IMR-90 (cell line): ENCODE results near the gene MMS19. TPM values are rescaled to one million over a fixed set of nuclear protein-coding genes. Genes with fewer than 3 reads are reported as not detected.

Experiments
- ATAC-seq: fragments of 200-7000 bp; cut with Tn5 transposase; 2 replicates; pipeline ENCODE4 v1.9.1; 2020; ENCODE audit warnings: low read depth, mild to moderate bottlenecking, moderate library complexity
- BruUV-seq: library from RNA; stranded (reverse); fragments of 400-500 nt; replicated peaks from 2 replicates; lab custom pipeline; 2021; lab: Mats Ljungman, UMichigan
- CTCF ChIA-PET: fragments of 300-600 bp; formaldehyde crosslinking; extraction: SDS; loops from one replicate; lab custom pipeline; 2021; ENCODE audit warnings: antibody characterized with exemption; lab: Yijun Ruan, JAX
- POLR2A ChIA-PET: fragments of 300-600 bp; sonication (Branson Sonifier 250); formaldehyde crosslinking; loops from one replicate; lab custom pipeline; 2022; ENCODE audit warnings: antibody characterized with exemption; ENCODE audit not compliant: unreplicated experiment; lab: Charles Lee
- DNase-seq: peaks from one replicate; pipeline ENCODE4 v3.0.0; 2013
- H2AFZ ChIP-seq: replicated peaks from 2 replicates; pipeline ENCODE3; 2013; ENCODE audit warnings: low read length, mild to moderate bottlenecking; ENCODE audit not compliant: poor library complexity
- H2AK5ac ChIP-seq: 2 replicates; pipeline ENCODE4 v1.6.1; 2013; ENCODE audit warnings: low read depth, low read length, inconsistent platforms
- H2AK9ac ChIP-seq: replicated peaks from 2 replicates; pipeline ENCODE3; 2013; ENCODE audit warnings: mild to moderate bottlenecking, low read depth, low read length, moderate library complexity; ENCODE audit not compliant: poor library complexity
- H2BK120ac ChIP-seq: 2 replicates; pipeline ENCODE4 v1.6.1; 2013; ENCODE audit warnings: low read depth, low read length, inconsistent platforms
- H2BK15ac ChIP-seq: 3 replicates; pipeline ENCODE4 v1.6.1; 2013; ENCODE audit warnings: low read depth, low read length, inconsistent platforms
- H2BK20ac ChIP-seq: 2 replicates; pipeline ENCODE4 v1.6.1; 2013; ENCODE audit warnings: low read depth, mild to moderate bottlenecking, inconsistent platforms, low read length, moderate library complexity
- H2BK5ac ChIP-seq: 2 replicates; pipeline ENCODE4 v1.6.1; 2013; ENCODE audit warnings: mild to moderate bottlenecking, low read depth, low read length, inconsistent platforms; ENCODE audit not compliant: poor library complexity, severe bottlenecking
- H3K14ac ChIP-seq: replicated peaks from 2 replicates; pipeline ENCODE4 v1.6.1; 2013; ENCODE audit warnings: low read depth, low read length, inconsistent platforms
- H3K18ac ChIP-seq: 2 replicates; pipeline ENCODE4 v1.6.1; 2013; ENCODE audit warnings: low read depth, low read length, control low read depth
- H3K23ac ChIP-seq: 2 replicates; pipeline ENCODE4 v1.6.1; 2013; ENCODE audit warnings: low read depth, low read length, inconsistent platforms
- H3K27ac ChIP-seq: 2 replicates; pipeline ENCODE4 v1.5.1; 2013; ENCODE audit warnings: mild to moderate bottlenecking, control low read depth, low read length; ENCODE audit not compliant: insufficient read depth
- H3K27me3 ChIP-seq: 2 replicates; pipeline ENCODE4 v1.6.1; 2013; ENCODE audit warnings: low read length; ENCODE audit not compliant: control insufficient read depth, insufficient read depth
- H3K36me3 ChIP-seq: 2 replicates; pipeline ENCODE4 v1.6.1; 2013; ENCODE audit warnings: low read length, mixed read lengths; ENCODE audit not compliant: control insufficient read depth, insufficient read depth
- H3K4ac ChIP-seq: 2 replicates; pipeline ENCODE4 v1.6.1; 2013; ENCODE audit warnings: low read depth, low read length, inconsistent platforms
- H3K4me1 ChIP-seq: 2 replicates; pipeline ENCODE4 v1.6.1; 2013; ENCODE audit warnings: low read length, mixed read lengths; ENCODE audit not compliant: control insufficient read depth, insufficient read depth
- H3K4me2 ChIP-seq: 2 replicates; pipeline ENCODE4 v1.6.1; 2013; ENCODE audit warnings: low read depth, mild to moderate bottlenecking, control low read depth, low read length, moderate library complexity
- H3K4me3 ChIP-seq: 2 replicates; pipeline ENCODE4 v1.5.1; 2013; ENCODE audit warnings: low read depth, mild to moderate bottlenecking, control low read depth, low read length, moderate library complexity; ENCODE audit not compliant: insufficient read depth
- H3K56ac ChIP-seq: 2 replicates; pipeline ENCODE4 v1.6.1; 2013; ENCODE audit warnings: low read length, inconsistent platforms; ENCODE audit not compliant: insufficient read depth; ENCODE audit errors: extremely low read depth
- H3K79me1 ChIP-seq, 2 experiments: 2 replicates each; pipeline ENCODE4 v1.6.1; 2013; ENCODE audit warnings: low read length in 2 of 2, inconsistent platforms in 1 of 2, low read depth in 1 of 2
- H3K9ac ChIP-seq: 2 replicates; pipeline ENCODE4 v1.6.1; 2013; ENCODE audit warnings: low read depth, low read length, control low read depth
- H3K9me1 ChIP-seq: 2 replicates; pipeline ENCODE4 v1.6.1; 2013; ENCODE audit warnings: low read length, inconsistent platforms; ENCODE audit not compliant: insufficient read depth
- H3K9me3 ChIP-seq: 2 replicates; pipeline ENCODE4 v1.6.1; 2013; ENCODE audit warnings: low read length; ENCODE audit not compliant: control insufficient read depth, insufficient read depth
- H4K20me1 ChIP-seq: 2 replicates; pipeline ENCODE4 v1.6.1; 2013; ENCODE audit warnings: low read length, inconsistent platforms; ENCODE audit not compliant: insufficient read depth
- H4K5ac ChIP-seq: 2 replicates; pipeline ENCODE4 v1.6.1; 2013; ENCODE audit warnings: mild to moderate bottlenecking, low read depth, low read length, control low read depth
- H4K8ac ChIP-seq, 2 experiments: 2 replicates each; pipeline ENCODE4 v1.6.1; 2013; ENCODE audit warnings: low read depth in 2 of 2, low read length in 2 of 2, control low read depth in 1 of 2, inconsistent platforms in 1 of 2
- H4K91ac ChIP-seq: 2 replicates; pipeline ENCODE4 v1.6.1; 2013; ENCODE audit warnings: low read depth, low read length, inconsistent platforms; ENCODE audit not compliant: insufficient read depth
- BHLHE40 ChIP-seq: fragments of 150-350 bp; IDR thresholded peaks from 2 replicates; pipeline ENCODE4 v1.6.1; 2016; ENCODE audit warnings: mild to moderate bottlenecking, low read depth, low read length
- CEBPB ChIP-seq: IDR thresholded peaks from 2 replicates; pipeline ENCODE4 v1.6.1; 2012; ENCODE audit warnings: low read depth, low read length, improper control_type of control experiment
- CHD1 ChIP-seq: IDR thresholded peaks from 2 replicates; pipeline ENCODE4 v1.6.1; 2012; ENCODE audit warnings: low read depth, low read length, improper control_type of control experiment
- FOS ChIP-seq: fragments of 150-350 bp; IDR thresholded peaks from 2 replicates; pipeline ENCODE4 v1.6.1; 2016; ENCODE audit warnings: low read depth, low read length
- MAFK ChIP-seq: IDR thresholded peaks from 2 replicates; pipeline ENCODE4 v1.6.1; 2012; ENCODE audit warnings: low read depth, low read length, improper control_type of control experiment
- MAZ ChIP-seq: IDR thresholded peaks from 2 replicates; pipeline ENCODE4 v1.6.1; 2012; ENCODE audit warnings: low read depth, mild to moderate bottlenecking, low read length, improper control_type of control experiment, moderate library complexity, borderline replicate concordance
- MXI1 ChIP-seq: IDR thresholded peaks from 2 replicates; pipeline ENCODE4 v1.6.1; 2012; ENCODE audit warnings: low read depth, mild to moderate bottlenecking, low read length, moderate library complexity, borderline replicate concordance
- NFE2L2 ChIP-seq: fragments of 150-350 bp; IDR thresholded peaks from 2 replicates; pipeline ENCODE4 v1.6.1; 2016; ENCODE audit warnings: low read depth, mild to moderate bottlenecking, low read length
- POLR2A ChIP-seq: IDR thresholded peaks from 2 replicates; pipeline ENCODE4 v1.6.1; 2012; ENCODE audit warnings: mild to moderate bottlenecking, low read depth, low read length
- RAD21 ChIP-seq: IDR thresholded peaks from 2 replicates; pipeline ENCODE4 v1.6.1; 2012; ENCODE audit warnings: low read length, improper control_type of control experiment
- RCOR1 ChIP-seq: IDR thresholded peaks from 2 replicates; pipeline ENCODE4 v1.6.1; 2012; ENCODE audit warnings: mild to moderate bottlenecking, low read length, improper control_type of control experiment; ENCODE audit not compliant: insufficient replicate concordance
- RFX5 ChIP-seq: IDR thresholded peaks from 2 replicates; pipeline ENCODE4 v1.8.0; 2012; ENCODE audit warnings: low read depth, mild to moderate bottlenecking, low read length, moderate library complexity
- SMC3 ChIP-seq: fragments of 150-350 bp; IDR thresholded peaks from 2 replicates; pipeline ENCODE4 v1.6.1; 2016; ENCODE audit warnings: low read depth, mild to moderate bottlenecking, antibody characterized with exemption, low read length, moderate library complexity
- WGBS, 2 experiments: methylation state at CpG; one replicate each; pipeline versions ENCODE4 v1.1.5 to v1.1.7; 2013; ENCODE audit warnings: missing lambda C conversion rate in 2 of 2; ENCODE audit not compliant: insufficient read length in 1 of 2; ENCODE audit errors: extremely low coverage in 2 of 2; 5-methylcytosine and 5-hydroxymethylcytosine counted together
- dilution Hi-C: fragments of 300-500 bp; cut with HindIII; formaldehyde crosslinking; loops from one replicate; pipeline ENCODE4 v1.14.3; 2018; ENCODE audit warnings: low sequenced_read_pairs; ENCODE audit not compliant: unreplicated experiment
- in situ Hi-C: fragments of 300-500 bp; cut with MboI; formaldehyde crosslinking; loops from 3 replicates; pipeline ENCODE4 v1.14.3; 2019; ENCODE audit warnings: low sequenced_read_pairs, inconsistent platforms, mixed read lengths
- intact Hi-C: fragments of 100-400 bp; cut with micrococcal nuclease; formaldehyde crosslinking; loops from 2 replicates; pipeline ENCODE4 v1.10.0; 2022
- polyA plus RNA-seq, 3 experiments: library from polyadenylated mRNA; depleted of rRNA; stranded (reverse); fragments of >200 nt; gene quantifications; 2 replicates each; pipeline ENCODE4 v1.2.3, GENCODE V29; 2012; ENCODE audit warnings: low replicate concordance in 1 of 3
- total RNA-seq: library from RNA; depleted of rRNA; stranded (reverse); fragments of >200 nt; gene quantifications from 2 replicates; pipeline ENCODE4 v1.2.3, GENCODE V29; 2012
- TF ChIP-seq, protein P1 (sequence below): fragments of 150-350 bp; IDR thresholded peaks from 2 replicates; pipeline ENCODE4 v1.6.1; 2017; ENCODE audit warnings: mild to moderate bottlenecking, antibody characterized with exemption, low read length, low read depth
- TF ChIP-seq, protein P2 (sequence below): conservative IDR thresholded peaks from 2 replicates; pipeline ENCODE4 v1.5.1; 2012; ENCODE audit warnings: mild to moderate bottlenecking, low read depth, low read length, improper control_type of control experiment
- TF ChIP-seq, protein P3 (sequence below): fragments of 150-350 bp; IDR thresholded peaks from 2 replicates; pipeline ENCODE4 v1.6.1; 2016; ENCODE audit warnings: low read depth, mild to moderate bottlenecking, low read length, moderate library complexity, borderline replicate concordance

MMS19 gene
- total and polyA plus RNA-seq, 2 of the 4 experiments (the other 2 are of a cell fraction) = 70.1 to 72.7 TPM

DNA sequence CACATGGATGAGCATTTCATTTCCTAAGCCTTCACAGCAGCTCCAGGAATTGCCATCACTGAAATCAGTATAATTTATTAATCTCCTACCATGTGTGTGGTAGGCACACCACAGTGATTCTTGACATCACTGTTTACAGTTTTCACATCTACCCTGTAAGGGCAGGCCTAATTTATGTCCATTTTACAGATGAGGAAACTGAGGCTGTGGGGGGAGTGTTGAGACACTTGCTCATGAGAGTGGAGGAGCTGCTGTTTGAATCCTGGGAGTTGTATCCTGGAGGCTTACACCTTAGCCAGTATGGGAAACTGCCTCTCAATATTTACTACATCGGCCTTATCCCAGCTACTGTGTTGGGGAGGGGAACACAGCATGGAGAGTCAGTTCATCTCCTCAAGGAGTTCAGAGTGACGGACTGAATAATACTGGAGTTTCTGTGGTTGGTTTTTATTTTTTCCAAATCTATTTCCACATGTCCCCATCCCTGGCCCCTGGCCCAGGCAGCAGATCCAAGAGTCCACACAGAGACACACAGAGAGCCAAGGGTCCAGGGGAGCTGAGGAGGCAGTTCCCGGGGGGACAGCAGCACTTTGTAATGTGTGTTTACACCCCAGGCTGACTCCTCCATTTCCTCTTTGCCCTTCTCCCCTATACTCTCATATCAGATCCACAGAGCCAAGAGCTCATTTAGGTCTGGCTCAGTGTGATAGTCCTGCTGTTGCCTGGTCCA, 13.7 kb upstream of the MMS19 start:
- no peak for DNase-seq
- Histone ChIP-seq H3K4me2 (no peak overlapping the region), H2AFZ (no peak overlapping the region), H2AK5ac (no peak overlapping the region), H3K27me3 (no peaks in the 10 kb centered on the region), H2BK15ac (no peak overlapping the region), H2BK120ac (no peak overlapping the region), H3K9ac (no peak overlapping the region), H3K23ac (no peak overlapping the region), H3K36me3 (no peaks in the 10 kb centered on the region), H3K56ac (no peak overlapping the region), H4K91ac (no peak overlapping the region), H3K4me1 (peaks cover 9% of the 10 kb centered on the region), H3K79me1 (peaks cover 43 to 74% of the 10 kb centered on the region in 2 experiments), H4K5ac (no peak overlapping the region), H3K9me1 (peaks cover 14% of the 10 kb centered on the region), H2BK5ac (no peak overlapping the region), H2BK20ac (no peak overlapping the region), H3K4me3 (no peak overlapping the region), H3K27ac (no peak overlapping the region), H3K14ac (no peak overlapping the region), H3K18ac (no peak overlapping the region), H3K4ac (no peak overlapping the region), H4K8ac (no peak overlapping the region), H4K20me1 (peaks cover 70% of the 10 kb centered on the region), H3K9me3 (no peaks in the 10 kb centered on the region), H2AK9ac (no peak overlapping the region)
- in situ Hi-C loops = no loop called here
- BruUV-seq = no TSS peak
- dilution Hi-C loops = no loop called here
- intact Hi-C loops = no loop called here
- ChIA-PET CTCF (no interaction called here), POLR2A (no interaction called here)
- TF ChIP-seq MXI1 (no peak), CEBPB (no peak), RAD21 (no peak), FOS (no peak), CHD1 (no peak), SMC3 (no peak), RCOR1 (no peak), NFE2L2 (no peak), RFX5 (no peak), POLR2A (no peak), MAZ (no peak), BHLHE40 (no peak), MAFK (no peak)
- TF ChIP-seq, protein P1, sequence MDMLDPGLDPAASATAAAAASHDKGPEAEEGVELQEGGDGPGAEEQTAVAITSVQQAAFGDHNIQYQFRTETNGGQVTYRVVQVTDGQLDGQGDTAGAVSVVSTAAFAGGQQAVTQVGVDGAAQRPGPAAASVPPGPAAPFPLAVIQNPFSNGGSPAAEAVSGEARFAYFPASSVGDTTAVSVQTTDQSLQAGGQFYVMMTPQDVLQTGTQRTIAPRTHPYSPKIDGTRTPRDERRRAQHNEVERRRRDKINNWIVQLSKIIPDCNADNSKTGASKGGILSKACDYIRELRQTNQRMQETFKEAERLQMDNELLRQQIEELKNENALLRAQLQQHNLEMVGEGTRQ = no peak
- TF ChIP-seq, protein P2, sequence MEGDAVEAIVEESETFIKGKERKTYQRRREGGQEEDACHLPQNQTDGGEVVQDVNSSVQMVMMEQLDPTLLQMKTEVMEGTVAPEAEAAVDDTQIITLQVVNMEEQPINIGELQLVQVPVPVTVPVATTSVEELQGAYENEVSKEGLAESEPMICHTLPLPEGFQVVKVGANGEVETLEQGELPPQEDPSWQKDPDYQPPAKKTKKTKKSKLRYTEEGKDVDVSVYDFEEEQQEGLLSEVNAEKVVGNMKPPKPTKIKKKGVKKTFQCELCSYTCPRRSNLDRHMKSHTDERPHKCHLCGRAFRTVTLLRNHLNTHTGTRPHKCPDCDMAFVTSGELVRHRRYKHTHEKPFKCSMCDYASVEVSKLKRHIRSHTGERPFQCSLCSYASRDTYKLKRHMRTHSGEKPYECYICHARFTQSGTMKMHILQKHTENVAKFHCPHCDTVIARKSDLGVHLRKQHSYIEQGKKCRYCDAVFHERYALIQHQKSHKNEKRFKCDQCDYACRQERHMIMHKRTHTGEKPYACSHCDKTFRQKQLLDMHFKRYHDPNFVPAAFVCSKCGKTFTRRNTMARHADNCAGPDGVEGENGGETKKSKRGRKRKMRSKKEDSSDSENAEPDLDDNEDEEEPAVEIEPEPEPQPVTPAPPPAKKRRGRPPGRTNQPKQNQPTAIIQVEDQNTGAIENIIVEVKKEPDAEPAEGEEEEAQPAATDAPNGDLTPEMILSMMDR = no peak
- TF ChIP-seq, protein P3, sequence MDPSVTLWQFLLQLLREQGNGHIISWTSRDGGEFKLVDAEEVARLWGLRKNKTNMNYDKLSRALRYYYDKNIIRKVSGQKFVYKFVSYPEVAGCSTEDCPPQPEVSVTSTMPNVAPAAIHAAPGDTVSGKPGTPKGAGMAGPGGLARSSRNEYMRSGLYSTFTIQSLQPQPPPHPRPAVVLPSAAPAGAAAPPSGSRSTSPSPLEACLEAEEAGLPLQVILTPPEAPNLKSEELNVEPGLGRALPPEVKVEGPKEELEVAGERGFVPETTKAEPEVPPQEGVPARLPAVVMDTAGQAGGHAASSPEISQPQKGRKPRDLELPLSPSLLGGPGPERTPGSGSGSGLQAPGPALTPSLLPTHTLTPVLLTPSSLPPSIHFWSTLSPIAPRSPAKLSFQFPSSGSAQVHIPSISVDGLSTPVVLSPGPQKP = no peak
- no peak for ATAC-seq
- no CpG with 5 or more reads among the region's 3 CpGs for WGBS, 2 experiments
